NK-92 treated with Interleukin-12 subunit alpha and Interleukin-12 subunit beta, amount 100 ng/mL, for 24 hours (cell line): ENCODE results near the gene OBI1.
"Not testable (repeated sequence)": the region's sequence is repeated elsewhere in the genome, so short reads cannot be mapped to it uniquely, and the experiment has no call there.

Experiments used
- DNase-seq: peaks from one replicate; lab custom pipeline; 2025; lab: John Stamatoyannopoulos, UW

The OBI1 gene

GRCh38 chr13:78649997-78650716 is 8.8 kb downstream of the OBI1 start:
- no peak for DNase-seq

GRCh38 chr13:78647109-78647678 is 11.8 kb downstream of the OBI1 start:
- DNase-seq = not testable (repeated sequence)

GRCh38 chr13:78638216-78638615 is 20.7 kb downstream of the OBI1 start:
- no peak for DNase-seq

- DNase-seq = no peak
These were observed 22.5 kb downstream of the OBI1 start for GRCh38 chr13:78636495-78636894.

GRCh38 chr13:78632996-78633395 is 26.0 kb downstream of the OBI1 start:
- DNase-seq = no peak

GRCh38 chr13:78631077-78631476 is 27.9 kb downstream of the OBI1 start:
- DNase-seq = no peak

- DNase-seq = no peak
These were observed 28.4 kb downstream of the OBI1 start for GRCh38 chr13:78630511-78630910.

- DNase-seq = no peak
These were observed 33.6 kb downstream of the OBI1 start for GRCh38 chr13:78625384-78625783.

GRCh38 chr13:78623132-78623531 is 35.8 kb downstream of the OBI1 start:
- DNase-seq = no peak

- no peak for DNase-seq
These were observed 38.0 kb downstream of the OBI1 start for GRCh38 chr13:78620936-78621470.

GRCh38 chr13:78618411-78618810 is 40.5 kb downstream of the OBI1 start:
- DNase-seq = no peak

- DNase-seq = no peak
These were observed 47.9 kb downstream of the OBI1 start for GRCh38 chr13:78611040-78611439.

GRCh38 chr13:78610381-78610883 is 48.5 kb downstream of the OBI1 start:
- DNase-seq = no peak

- no peak for DNase-seq
These were observed 49.3 kb downstream of the OBI1 start for GRCh38 chr13:78609464-78610205.

GRCh38 chr13:78608688-78609463 is 50.1 kb downstream of the OBI1 start:
- DNase-seq = no peak

- DNase-seq = no peak
These were observed 50.7 kb downstream of the OBI1 start for GRCh38 chr13:78608252-78608687.

GRCh38 chr13:78607409-78608251 is 51.3 kb downstream of the OBI1 start:
- no peak for DNase-seq

GRCh38 chr13:78606471-78607408 is 52.2 kb downstream of the OBI1 start:
- no peak for DNase-seq

- no peak for DNase-seq
These were observed 54.0 kb downstream of the OBI1 start for GRCh38 chr13:78604782-78605611.
